B cell (primary cell): ENCODE measurements around the gene STAT5B. TPM values are rescaled to one million over a fixed set of nuclear protein-coding genes. Genes with fewer than 3 reads are reported as not detected.

Source experiments
- ATAC-seq: fragments of 200-7000 bp; cut with Tn5 transposase; one replicate; pipeline ENCODE4 v1.10.0; 2021; ENCODE audit warnings: low read depth, mild to moderate bottlenecking, moderate number of reproducible peaks, moderate library complexity
- CTCF ChIA-PET: fragments of 350-600 bp; sonication (Branson Sonifier 250); formaldehyde crosslinking; loops from one replicate; lab custom pipeline; 2021; ENCODE audit warnings: antibody characterized with exemption, inconsistent platforms; lab: Charles Lee
- POLR2A ChIA-PET: fragments of 350-600 bp; sonication (Branson Sonifier 250); formaldehyde crosslinking; loops from one replicate; lab custom pipeline; 2021; ENCODE audit warnings: antibody characterized with exemption; lab: Charles Lee
- DNase-seq: peaks from one replicate; pipeline ENCODE4 v3.0.0; 2013
- H2AFZ ChIP-seq: 2 replicates; pipeline ENCODE4 v1.6.1; 2012; ENCODE audit warnings: mild to moderate bottlenecking, low read depth, low read length; ENCODE audit not compliant: insufficient read depth, poor library complexity, severe bottlenecking
- H3K27ac ChIP-seq, 2 donors: 1 replicate in 1 of 2; 2 replicates in 1 of 2; pipeline ENCODE4 v1.5.1; 2012 to 2013; ENCODE audit warnings: low read length in 2 of 2, mild to moderate bottlenecking in 2 of 2, moderate library complexity in 1 of 2
- H3K27me3 ChIP-seq, 4 experiments: fragments of 200-600 bp in 1 of 4; sonication (generic) in 1 of 4; replicated peaks in 1 of 4; 1 replicate in 2 of 4; 2 replicates in 2 of 4; pipeline versions ENCODE4 v1.6.1 to v1.7.0; 2013 to 2016; ENCODE audit warnings: low read length in 3 of 4, mild to moderate bottlenecking in 2 of 4, mixed read lengths in 1 of 4, moderate library complexity in 1 of 4; ENCODE audit not compliant: insufficient read depth in 4 of 4, control insufficient read depth in 3 of 4; ENCODE audit errors: control extremely low read depth in 1 of 4
- H3K36me3 ChIP-seq, 2 experiments: replicated peaks in 1 of 2; 1 replicate in 1 of 2; 2 replicates in 1 of 2; pipeline versions ENCODE4 v1.6.1 to v1.7.1; 2013; ENCODE audit warnings: low read length in 1 of 2; ENCODE audit not compliant: insufficient read depth in 2 of 2, control insufficient read depth in 1 of 2; ENCODE audit errors: control extremely low read depth in 1 of 2, extremely low read depth in 1 of 2
- H3K4me1 ChIP-seq, 2 donors: fragments of 200-600 bp in 1 of 2; sonication (generic) in 1 of 2; 1 replicate in 1 of 2; 2 replicates in 1 of 2; pipeline versions ENCODE4 v1.5.1 to v1.6.1; 2013 to 2017; ENCODE audit warnings: low read length in 2 of 2; ENCODE audit not compliant: control insufficient read depth in 2 of 2, insufficient read depth in 2 of 2
- H3K4me2 ChIP-seq: replicated peaks from 2 replicates; pipeline ENCODE3; 2012; ENCODE audit warnings: mild to moderate bottlenecking, low read depth, low read length; ENCODE audit not compliant: poor library complexity, severe bottlenecking
- H3K4me3 ChIP-seq, 5 experiments: fragments of 200-600 bp in 1 of 5; sonication (generic) in 1 of 5; 1 replicate in 3 of 5; 2 replicates in 2 of 5; pipeline versions ENCODE4 v1.5.1 to v1.7.0; 2011 to 2016; ENCODE audit warnings: low read length in 4 of 5, mild to moderate bottlenecking in 4 of 5, low read depth in 2 of 5, control low read depth in 1 of 5, moderate library complexity in 1 of 5; ENCODE audit not compliant: insufficient read depth in 1 of 5; ENCODE audit errors: control extremely low read depth in 1 of 5, extremely low read depth in 1 of 5
- H3K79me2 ChIP-seq: fragments of 200-600 bp; sonication (generic); one replicate; pipeline ENCODE4 v1.6.0; 2016; ENCODE audit warnings: low read length; ENCODE audit not compliant: control insufficient read depth, insufficient read depth
- H3K9ac ChIP-seq: fragments of 200-600 bp; sonication (generic); 2 replicates; pipeline ENCODE4 v1.6.1; 2017; ENCODE audit warnings: mild to moderate bottlenecking, low read length, moderate library complexity
- H3K9me3 ChIP-seq, 3 donors: one replicate each; pipeline versions ENCODE4 v1.6.1 to v1.7.1; 2013; ENCODE audit warnings: low read length in 2 of 3; ENCODE audit not compliant: control insufficient read depth in 2 of 3, insufficient read depth in 1 of 3; ENCODE audit errors: control extremely low read depth in 1 of 3
- H4K20me1 ChIP-seq: 2 replicates; pipeline ENCODE4 v1.6.0; 2012; ENCODE audit warnings: mild to moderate bottlenecking, low read length; ENCODE audit not compliant: insufficient read depth, control insufficient read depth, poor library complexity, severe bottlenecking
- H3K27ac Mint-ChIP-seq: one replicate; pipeline ENCODE4 v1.8.0; 2021; ENCODE audit warnings: mixed read lengths
- H3K27me3 Mint-ChIP-seq: one replicate; pipeline ENCODE4 v1.8.0; 2021; ENCODE audit warnings: mixed read lengths
- H3K4me1 Mint-ChIP-seq: one replicate; pipeline ENCODE4 v1.8.0; 2021; ENCODE audit warnings: mixed read lengths
- H3K4me3 Mint-ChIP-seq: one replicate; pipeline ENCODE4 v1.8.0; 2021; ENCODE audit warnings: mixed read lengths
- H3K9me3 Mint-ChIP-seq: one replicate; pipeline ENCODE4 v1.8.0; 2022; ENCODE audit warnings: mixed read lengths; ENCODE audit not compliant: insufficient read depth
- EZH2 ChIP-seq: IDR thresholded peaks from 2 replicates; pipeline ENCODE4 v1.6.1; 2012; ENCODE audit warnings: borderline replicate concordance, low read depth, mild to moderate bottlenecking, moderate library complexity, low read length; ENCODE audit not compliant: insufficient read depth, poor library complexity, severe bottlenecking
- WGBS: methylation state at CpG from one replicate; pipeline ENCODE4 v1.1.5; 2013; ENCODE audit warnings: missing lambda C conversion rate; ENCODE audit not compliant: insufficient coverage; 5-methylcytosine and 5-hydroxymethylcytosine counted together
- intact Hi-C: fragments of 100-400 bp; cut with micrococcal nuclease; formaldehyde crosslinking; loops from one replicate; pipeline ENCODE4 v1.10.0; 2022
- polyA plus RNA-seq: library from polyadenylated mRNA; depleted of rRNA; stranded (reverse); fragments of >200 nt; gene quantifications from 2 replicates; pipeline ENCODE4 v1.2.3, GENCODE V29; 2012
- total RNA-seq, 2 donors: library from RNA; stranded (reverse); fragments of 120-200 nt in 1 of 2; gene quantifications; 1 replicate in 1 of 2; 2 replicates in 1 of 2; pipeline versions ENCODE4 v1.2.3 to v1.2.4, GENCODE V29; 2013 to 2022
- TF ChIP-seq, protein P1 (sequence below): fragments of 200-600 bp; IDR thresholded peaks from one replicate; pipeline ENCODE4 v1.8.0; 2022; ENCODE audit warnings: antibody characterized with exemption, mild to moderate bottlenecking

The STAT5B gene
- total and polyA plus RNA-seq, 2 donors (not counting 1 experiment from before 2014, with no cell fraction given), result 70.0 to 103 TPM

DNA sequence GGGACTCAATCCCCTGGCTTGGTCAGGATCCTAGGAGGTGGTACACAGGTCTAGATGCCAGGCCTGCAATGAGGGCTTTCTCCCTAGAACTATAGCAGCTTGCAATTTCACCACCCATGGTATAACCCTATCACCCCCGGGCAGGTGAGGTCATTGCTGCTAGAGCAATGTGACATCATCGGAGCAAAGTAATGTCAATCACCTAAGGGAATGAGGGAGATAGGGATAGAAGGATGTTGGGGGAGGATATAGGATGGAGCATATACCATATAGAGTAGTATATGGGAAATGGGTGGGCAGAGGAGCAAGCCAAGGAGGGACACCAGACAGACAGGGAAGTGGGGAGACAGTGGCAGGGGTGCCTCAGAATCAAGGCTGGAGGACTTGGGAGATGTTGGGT lies 98.5 kb downstream of the STAT5B start:
- no peak overlapping the region for H2AFZ ChIP-seq
- H3K27me3 ChIP-seq, result peaks cover 0 to 17% (median 2%) of the 10 kb centered on the region in 4 experiments
- intact Hi-C loops, result no loop called here
- no peaks in the 10 kb centered on the region for H3K79me2 ChIP-seq
- H3K27ac ChIP-seq, result no peak overlapping the region
- no peak overlapping the region for H3K4me2 ChIP-seq
- DNase-seq (no peak), ATAC-seq (no peak)
- 100% methylated on average over 1 of the region's 2 CpGs for WGBS
- peaks cover 33 to 43% of the 10 kb centered on the region in 2 donors for H3K4me1 ChIP-seq
- H3K36me3 ChIP-seq, result no peaks in the 10 kb centered on the region
- CTCF ChIA-PET, result no interaction called here
- no peaks in the 10 kb centered on the region for H4K20me1 ChIP-seq
- Mint-ChIP-seq H3K9me3 (no peaks in the 10 kb centered on the region), H3K4me1 (peaks cover 42% of the 10 kb centered on the region), H3K27me3 (no peaks in the 10 kb centered on the region), H3K4me3 (peak overlapping the region; percentile 20), H3K27ac (no peak overlapping the region)
- no peak overlapping the region for H3K4me3 ChIP-seq
- POLR2A ChIA-PET, result no interaction called here
- no peak for TF ChIP-seq EZH2
- TF ChIP-seq, protein P1, sequence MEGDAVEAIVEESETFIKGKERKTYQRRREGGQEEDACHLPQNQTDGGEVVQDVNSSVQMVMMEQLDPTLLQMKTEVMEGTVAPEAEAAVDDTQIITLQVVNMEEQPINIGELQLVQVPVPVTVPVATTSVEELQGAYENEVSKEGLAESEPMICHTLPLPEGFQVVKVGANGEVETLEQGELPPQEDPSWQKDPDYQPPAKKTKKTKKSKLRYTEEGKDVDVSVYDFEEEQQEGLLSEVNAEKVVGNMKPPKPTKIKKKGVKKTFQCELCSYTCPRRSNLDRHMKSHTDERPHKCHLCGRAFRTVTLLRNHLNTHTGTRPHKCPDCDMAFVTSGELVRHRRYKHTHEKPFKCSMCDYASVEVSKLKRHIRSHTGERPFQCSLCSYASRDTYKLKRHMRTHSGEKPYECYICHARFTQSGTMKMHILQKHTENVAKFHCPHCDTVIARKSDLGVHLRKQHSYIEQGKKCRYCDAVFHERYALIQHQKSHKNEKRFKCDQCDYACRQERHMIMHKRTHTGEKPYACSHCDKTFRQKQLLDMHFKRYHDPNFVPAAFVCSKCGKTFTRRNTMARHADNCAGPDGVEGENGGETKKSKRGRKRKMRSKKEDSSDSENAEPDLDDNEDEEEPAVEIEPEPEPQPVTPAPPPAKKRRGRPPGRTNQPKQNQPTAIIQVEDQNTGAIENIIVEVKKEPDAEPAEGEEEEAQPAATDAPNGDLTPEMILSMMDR, result no peak
- peaks cover 0 to 11% (median 0%) of the 10 kb centered on the region in 3 donors for H3K9me3 ChIP-seq
- H3K9ac ChIP-seq, result no peak overlapping the region

DNA sequence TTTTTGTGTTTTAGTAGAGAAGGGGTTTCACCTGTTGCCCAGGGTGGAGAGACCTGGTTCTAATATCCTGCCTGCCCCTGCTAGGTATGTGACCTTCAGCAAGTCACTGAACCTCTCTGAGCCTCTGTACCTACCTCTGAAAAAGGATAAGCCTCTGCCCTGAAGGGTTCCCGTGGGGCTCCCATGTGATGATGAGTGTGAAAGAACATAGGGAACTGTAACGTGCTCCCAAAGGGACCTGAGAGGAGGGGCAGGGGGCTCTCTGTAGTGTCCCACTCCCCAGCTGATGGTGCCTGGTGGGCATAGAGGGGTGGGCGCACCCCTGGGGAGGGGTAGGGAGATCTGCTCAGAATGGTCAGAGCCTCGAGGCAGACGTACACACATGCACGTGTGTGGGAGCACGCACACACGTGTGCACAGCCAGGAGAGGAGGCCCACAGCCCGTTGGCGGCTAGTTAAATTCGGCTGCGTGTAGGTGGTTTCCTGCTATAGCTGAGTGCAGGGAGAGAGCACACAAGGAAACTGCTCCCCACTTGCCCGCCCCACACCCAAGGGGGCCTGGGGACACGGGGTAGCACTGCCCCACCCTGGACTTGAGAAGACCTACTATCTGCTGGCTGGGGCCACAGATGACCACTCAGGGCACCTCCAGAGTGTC lies 101.9 kb downstream of the STAT5B start:
- 51% methylated on average over 14 of the region's 14 CpGs for WGBS
- no peaks in the 10 kb centered on the region for H3K27me3 ChIP-seq
- H3K27ac ChIP-seq, result no peak overlapping the region
- H3K9me3 Mint-ChIP-seq, result no peaks in the 10 kb centered on the region
- no peak overlapping the region for H3K27ac Mint-ChIP-seq
- ChIA-PET POLR2A (no interaction called here), CTCF (no interaction called here)
- H3K79me2 ChIP-seq, result no peaks in the 10 kb centered on the region
- no peaks in the 10 kb centered on the region for H3K9me3 ChIP-seq
- no peak overlapping the region for H3K9ac ChIP-seq
- intact Hi-C loops, result no loop called here
- no peaks in the 10 kb centered on the region for H3K36me3 ChIP-seq
- no peak overlapping the region for H3K4me2 ChIP-seq
- TF ChIP-seq, protein P1, result no peak
- no peak for TF ChIP-seq EZH2
- DNase-seq (no peak), ATAC-seq (no peak)
- H3K4me1 ChIP-seq, result peaks cover 11 to 16% of the 10 kb centered on the region in 2 donors
- no peaks in the 10 kb centered on the region for H3K27me3 Mint-ChIP-seq
- H3K4me3 ChIP-seq, result no peak overlapping the region
- H3K4me3 Mint-ChIP-seq, result no peak overlapping the region
- peaks cover 17% of the 10 kb centered on the region for H3K4me1 Mint-ChIP-seq
- H2AFZ ChIP-seq, result no peak overlapping the region
- H4K20me1 ChIP-seq, result no peaks in the 10 kb centered on the region
